Activated CD4-positive, alpha-beta T cell treated with anti-CD3 and anti-CD28 coated beads, Interleukin-2, amount 10 ng/mL, durations not matched to agents 7 days and 5 days (primary cell): ENCODE results near the gene ENPP7. TPM values are rescaled to one million over a fixed set of nuclear protein-coding genes. Genes with fewer than 3 reads are reported as not detected.
"Not testable (repeated sequence)": the region's sequence is repeated elsewhere in the genome, so short reads cannot be mapped to it uniquely, and the experiment has no call there.

Source experiments
- CTCF ChIA-PET: fragments of 350-600 bp; sonication (Branson Sonifier 250); formaldehyde crosslinking; loops from one replicate; lab custom pipeline; 2021; ENCODE audit warnings: antibody characterized with exemption; lab: Charles Lee
- POLR2A ChIA-PET: fragments of 350-600 bp; sonication (Branson Sonifier 250); formaldehyde crosslinking; loops from one replicate; lab custom pipeline; 2021; ENCODE audit warnings: antibody characterized with exemption; lab: Charles Lee
- DNase-seq: peaks from one replicate; pipeline ENCODE4 v3.0.0-alpha.2; 2020
- H3K27ac Mint-ChIP-seq: one replicate; pipeline ENCODE4 v1.8.0; 2021; ENCODE audit warnings: mild to moderate bottlenecking, moderate library complexity, mixed read lengths
- H3K27me3 Mint-ChIP-seq: one replicate; pipeline ENCODE4 v1.8.0; 2021; ENCODE audit warnings: mixed read lengths
- H3K36me3 Mint-ChIP-seq: one replicate; pipeline ENCODE4 v1.8.0; 2021; ENCODE audit warnings: low read depth, mixed read lengths
- H3K4me1 Mint-ChIP-seq: one replicate; pipeline ENCODE4 v1.8.0; 2021; ENCODE audit warnings: mixed read lengths
- H3K4me3 Mint-ChIP-seq: one replicate; pipeline ENCODE4 v1.8.0; 2021; ENCODE audit warnings: mild to moderate bottlenecking, moderate library complexity, mixed read lengths
- H3K9me3 Mint-ChIP-seq: one replicate; pipeline ENCODE4 v1.8.0; 2021; ENCODE audit warnings: mixed read lengths
- total RNA-seq, 2 experiments: library from RNA; stranded (reverse); gene quantifications; one replicate each; pipeline ENCODE4 v1.2.3, GENCODE V29; 2021

ENPP7 gene
- total RNA-seq, 2 experiments from 2014 or later = not detected

DNA sequence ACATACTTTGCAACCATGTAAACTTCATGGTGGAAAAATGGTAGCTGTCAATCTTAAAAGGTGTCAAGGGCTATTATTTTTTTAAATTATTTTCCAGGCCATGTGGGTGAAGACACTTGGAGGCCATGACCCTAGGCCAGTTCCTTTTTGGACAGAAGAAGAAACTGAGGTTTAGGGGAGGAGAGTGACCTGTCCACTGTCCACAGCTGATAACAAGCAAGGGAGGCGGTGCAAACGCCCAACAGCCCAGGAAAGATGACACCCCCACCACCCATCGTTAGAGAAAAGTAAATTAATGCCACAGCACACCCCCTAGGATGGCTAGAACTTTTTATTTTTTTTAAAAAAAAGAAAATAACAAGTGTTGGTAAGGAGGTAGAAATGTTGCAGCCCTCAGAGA lies 19.2 kb downstream of the ENPP7 start:
- Mint-ChIP-seq H3K4me3 (no peak overlapping the region), H3K4me1 (peaks cover 20% of the 10 kb centered on the region), H3K27ac (no peak overlapping the region), H3K9me3 (no peaks in the 10 kb centered on the region), H3K27me3 (peaks cover 44% of the 10 kb centered on the region), H3K36me3 (peaks cover 2% of the 10 kb centered on the region)
- no peak for DNase-seq
- ChIA-PET CTCF (no interaction called here), POLR2A (no interaction called here)

DNA sequence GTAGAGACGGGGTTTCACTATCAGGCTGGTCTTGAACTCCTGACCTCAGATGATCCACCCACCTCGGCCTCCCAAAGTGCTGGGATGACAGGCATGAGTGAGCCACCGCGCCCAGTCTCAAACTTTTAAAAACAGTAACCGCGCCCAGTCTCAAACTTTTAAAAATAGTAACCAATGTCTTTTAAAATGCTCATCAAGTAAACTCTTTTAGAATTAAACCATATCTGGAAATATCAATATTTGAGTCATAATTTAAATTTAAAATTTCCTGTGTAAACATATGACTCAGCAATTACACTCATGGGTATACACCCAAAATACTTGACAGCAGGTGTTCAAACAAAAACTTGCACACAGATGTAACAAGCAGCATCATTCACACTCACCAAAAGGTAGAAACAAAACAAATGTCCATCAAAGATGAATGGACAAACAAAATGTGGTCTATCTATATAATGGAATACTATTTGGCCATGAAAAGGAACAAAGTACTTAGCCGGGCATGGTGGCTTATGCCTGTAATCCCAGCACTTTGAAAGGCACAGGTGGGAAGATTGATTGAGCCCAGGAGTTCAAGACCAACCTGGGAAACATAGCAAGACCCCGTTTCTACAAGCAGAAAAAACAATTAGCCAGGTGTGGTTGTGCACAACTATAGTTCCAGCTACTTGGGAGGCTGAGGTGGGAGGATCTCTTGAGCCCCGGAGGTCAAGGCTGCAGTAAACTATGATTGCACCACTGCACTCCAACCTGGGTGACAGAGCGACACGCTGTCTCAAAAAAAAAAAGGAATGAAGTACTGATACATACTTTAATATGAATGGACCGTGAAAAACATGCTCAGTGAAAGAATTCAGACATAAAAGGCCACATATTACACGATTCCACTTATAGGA lies 20.2 kb downstream of the ENPP7 start:
- H3K9me3 Mint-ChIP-seq = no peaks in the 10 kb centered on the region
- CTCF ChIA-PET = interaction anchor here (1.2 kb wide), 1 partner anchor 9 kb away, joined by 3 read pairs; no protein-coding TSS in a partner anchor
- H3K27ac Mint-ChIP-seq = no peak overlapping the region
- no peak for DNase-seq
- no peak overlapping the region for H3K4me3 Mint-ChIP-seq
- H3K4me1 Mint-ChIP-seq = peaks cover 11% of the 10 kb centered on the region
- H3K36me3 Mint-ChIP-seq = peaks cover 2% of the 10 kb centered on the region
- POLR2A ChIA-PET = no interaction called here
- peaks cover 44% of the 10 kb centered on the region for H3K27me3 Mint-ChIP-seq

DNA sequence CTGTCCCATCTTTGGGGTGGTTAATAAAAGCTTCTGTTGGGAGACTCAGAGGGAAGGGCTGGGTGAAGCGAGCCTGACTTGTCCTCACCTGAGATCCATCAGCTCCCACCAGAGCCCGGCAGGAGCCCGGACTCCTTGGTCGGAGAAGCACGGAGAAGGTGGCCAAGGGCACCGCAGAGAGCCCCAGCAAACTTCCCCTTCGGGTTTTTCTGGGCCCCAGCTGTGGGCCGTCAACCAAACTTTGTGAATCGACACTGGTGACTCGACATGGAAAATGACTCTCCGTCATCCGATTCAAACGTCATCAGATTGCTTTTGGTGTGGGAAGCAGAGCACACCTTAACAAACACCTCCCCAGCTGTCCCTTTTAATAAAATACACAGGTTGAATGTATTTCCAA lies 21.4 kb downstream of the ENPP7 start:
- CTCF ChIA-PET = interaction anchor here (1.2 kb wide), 1 partner anchor 11 kb away, joined by 3 read pairs; no protein-coding TSS in a partner anchor
- peaks cover 4% of the 10 kb centered on the region for H3K4me1 Mint-ChIP-seq
- H3K27ac Mint-ChIP-seq = no peak overlapping the region

DNA sequence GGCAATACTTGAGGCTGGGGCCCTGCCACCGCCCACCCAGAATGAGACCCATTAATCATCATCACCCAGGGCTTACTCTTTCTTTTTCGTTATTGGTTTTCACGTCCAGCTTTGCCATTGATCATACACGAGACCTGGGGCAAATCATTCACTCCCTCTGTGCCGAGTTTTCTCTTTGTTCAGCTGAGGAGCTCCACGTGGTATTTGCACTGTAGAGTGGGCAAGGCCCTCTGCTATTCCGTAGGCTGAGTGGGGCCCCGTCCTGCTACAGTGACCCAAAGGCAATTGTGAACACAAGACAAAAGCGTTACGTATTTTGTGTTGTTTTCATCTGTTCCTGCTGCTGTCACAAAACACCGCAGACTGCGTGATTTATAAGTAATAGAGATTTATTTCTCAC lies 23.6 kb downstream of the ENPP7 start:
- Mint-ChIP-seq H3K27ac (no peak overlapping the region), H3K36me3 (no peaks in the 10 kb centered on the region), H3K4me3 (no peak overlapping the region), H3K27me3 (peaks cover 38% of the 10 kb centered on the region), H3K4me1 (no peaks in the 10 kb centered on the region), H3K9me3 (no peaks in the 10 kb centered on the region)
- ChIA-PET CTCF (no interaction called here), POLR2A (no interaction called here)
- no peak for DNase-seq

More for the DNA sequence above, 21.4 kb downstream of the ENPP7 start:
- Mint-ChIP-seq H3K27me3 (peaks cover 34% of the 10 kb centered on the region), H3K36me3 (peaks cover 2% of the 10 kb centered on the region), H3K9me3 (no peaks in the 10 kb centered on the region), H3K4me3 (no peak overlapping the region)
- POLR2A ChIA-PET = no interaction called here
- no peak for DNase-seq

DNA sequence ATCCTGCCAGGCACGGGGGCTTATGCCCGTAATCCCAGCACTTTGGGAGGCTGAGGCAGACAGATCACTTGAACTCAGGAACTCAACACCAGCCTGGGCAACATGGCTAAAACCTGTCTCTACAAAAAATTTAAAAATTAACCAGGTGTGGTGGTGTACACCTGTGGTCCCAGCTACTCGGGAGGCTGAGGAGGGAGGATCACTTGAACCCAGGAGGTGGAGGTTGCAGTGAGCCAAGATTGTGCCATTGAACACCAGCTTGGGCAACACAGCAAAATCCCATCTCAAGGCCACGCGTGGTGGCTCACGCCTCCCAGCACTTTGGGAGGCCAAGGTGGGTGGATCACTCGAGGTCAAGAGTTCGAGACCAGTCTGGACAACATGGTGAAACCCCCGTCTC lies 24.2 kb downstream of the ENPP7 start:
- H3K27me3 Mint-ChIP-seq = peaks cover 33% of the 10 kb centered on the region
- POLR2A ChIA-PET, H3K27ac Mint-ChIP-seq, CTCF ChIA-PET, H3K9me3 Mint-ChIP-seq, H3K36me3 Mint-ChIP-seq, H3K4me1 Mint-ChIP-seq, H3K4me3 Mint-ChIP-seq, DNase-seq: not testable (repeated sequence)

DNA sequence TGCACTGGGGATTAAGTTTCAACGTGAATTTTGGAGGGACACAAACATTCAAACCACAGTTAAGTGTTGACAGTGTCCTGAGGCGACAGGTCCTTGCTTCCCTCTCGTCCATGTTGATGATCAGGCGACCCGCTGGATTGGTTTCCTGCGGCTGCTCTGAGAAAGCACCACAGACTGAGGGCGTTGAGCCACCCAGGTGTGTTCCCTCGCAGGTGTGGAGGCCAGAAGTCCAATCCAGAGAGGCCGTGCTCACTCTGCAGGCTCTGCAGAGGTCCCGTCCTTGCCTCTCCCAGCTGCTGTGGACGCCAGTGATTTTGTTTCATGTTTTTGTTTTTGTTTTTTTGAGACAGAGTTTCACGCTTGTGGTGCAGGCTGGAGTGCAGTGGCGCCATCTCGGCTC lies 24.8 kb downstream of the ENPP7 start:
- Mint-ChIP-seq H3K36me3 (no peaks in the 10 kb centered on the region), H3K4me3 (no peak overlapping the region), H3K9me3 (no peaks in the 10 kb centered on the region), H3K27me3 (peaks cover 29% of the 10 kb centered on the region), H3K27ac (no peak overlapping the region), H3K4me1 (no peaks in the 10 kb centered on the region)
- CTCF ChIA-PET = no interaction called here
- no peak for DNase-seq
- POLR2A ChIA-PET = no interaction called here

DNA sequence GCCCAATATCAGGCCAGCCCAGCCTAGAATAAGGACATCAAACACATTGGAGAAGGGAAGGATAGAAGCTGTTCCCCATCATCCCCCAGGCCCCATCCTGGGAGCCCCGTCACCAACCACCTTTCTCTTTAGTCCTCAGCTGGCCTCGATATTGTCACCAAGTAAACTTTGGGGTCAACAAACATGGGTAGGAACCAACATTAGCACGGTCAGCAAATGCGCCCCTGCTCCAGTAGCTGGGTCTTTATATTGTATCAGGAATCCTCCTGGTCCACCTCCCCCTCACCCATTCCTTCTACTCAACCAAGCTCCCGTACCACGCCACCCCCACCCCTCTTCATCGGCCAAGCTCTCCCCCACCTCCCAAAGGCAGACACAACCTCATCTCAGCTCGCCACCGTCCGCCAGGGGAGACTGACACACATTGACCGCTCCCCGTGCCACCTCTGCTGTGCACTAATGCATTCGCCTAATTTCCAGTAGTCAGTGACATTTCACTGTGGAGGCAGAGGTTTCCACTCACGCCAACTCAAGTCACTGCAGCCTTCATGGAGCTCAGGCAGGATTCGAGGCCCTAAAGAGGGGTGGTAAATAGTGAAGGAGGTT lies 26.5 kb downstream of the ENPP7 start:
- ChIA-PET POLR2A (no interaction called here), CTCF (no interaction called here)
- Mint-ChIP-seq H3K4me3 (no peak overlapping the region), H3K36me3 (no peaks in the 10 kb centered on the region), H3K27me3 (peaks cover 15% of the 10 kb centered on the region), H3K9me3 (no peaks in the 10 kb centered on the region), H3K4me1 (no peaks in the 10 kb centered on the region), H3K27ac (no peak overlapping the region)
- no peak for DNase-seq

DNA sequence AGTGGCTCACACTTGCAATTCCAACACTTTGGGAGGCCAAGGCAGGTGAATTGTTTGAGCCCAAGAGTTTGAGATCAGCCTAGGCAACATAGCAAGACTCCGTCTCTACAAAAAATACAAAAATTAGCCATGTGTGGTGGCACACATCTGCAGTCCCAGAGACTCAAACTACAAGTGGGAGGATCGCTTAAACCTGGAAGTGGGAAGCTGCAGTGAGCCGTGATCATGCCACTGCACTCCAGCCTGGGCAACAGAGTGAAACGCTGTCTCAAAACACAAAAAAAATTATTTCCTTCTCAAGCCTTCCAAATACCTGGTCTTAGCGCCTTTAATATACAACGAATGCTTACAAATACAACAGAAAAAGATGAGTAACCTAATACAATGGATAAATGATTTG lies 27.5 kb downstream of the ENPP7 start:
- Mint-ChIP-seq H3K4me1 (no peaks in the 10 kb centered on the region), H3K4me3 (no peak overlapping the region), H3K9me3 (no peaks in the 10 kb centered on the region), H3K27me3 (peaks cover 15% of the 10 kb centered on the region), H3K36me3 (no peaks in the 10 kb centered on the region), H3K27ac (no peak overlapping the region)
- ChIA-PET POLR2A (no interaction called here), CTCF (interaction anchor here (0.8 to 1.9 kb wide), 2 partner anchors 8 to 16 kb away, joined by 3 to 4 read pairs; no protein-coding TSS in a partner anchor)
- DNase-seq = no peak

DNA sequence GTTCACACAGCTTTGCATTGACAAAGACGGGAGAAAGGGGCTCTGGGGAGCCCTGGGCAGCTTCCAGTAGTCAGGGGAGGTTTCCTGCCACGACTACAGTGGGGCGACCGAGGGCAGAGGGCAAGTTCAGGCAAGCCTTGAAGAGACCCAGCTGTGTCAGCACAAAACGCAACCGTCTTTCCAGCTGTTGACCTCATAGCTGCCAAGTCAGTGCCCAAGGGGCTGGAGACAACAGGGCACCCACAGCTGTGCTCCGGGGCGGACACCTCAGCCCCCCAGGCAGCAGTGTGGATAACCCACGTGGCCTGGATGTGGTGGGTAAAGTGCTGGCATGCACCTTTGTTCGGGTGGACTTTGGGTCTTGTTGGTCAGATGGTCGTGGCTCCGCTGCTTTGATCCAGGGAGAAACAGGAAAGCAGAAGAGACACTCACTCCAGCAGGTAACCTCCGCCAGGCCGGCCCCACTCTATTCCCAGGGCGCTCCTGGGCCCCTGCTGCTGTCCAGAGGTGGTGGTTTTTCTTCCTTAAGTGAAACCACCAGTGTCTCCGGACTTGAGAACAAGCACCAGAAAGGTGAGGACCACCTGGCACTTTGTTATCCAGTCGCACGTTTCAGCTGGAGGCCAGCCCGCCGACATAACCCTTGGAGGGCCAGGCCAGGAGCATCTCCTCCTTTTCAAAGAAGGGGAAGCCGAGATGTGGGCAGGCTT lies 29.6 kb downstream of the ENPP7 start:
- POLR2A ChIA-PET = no interaction called here
- Mint-ChIP-seq H3K27ac (no peak overlapping the region), H3K36me3 (no peaks in the 10 kb centered on the region)

DNA sequence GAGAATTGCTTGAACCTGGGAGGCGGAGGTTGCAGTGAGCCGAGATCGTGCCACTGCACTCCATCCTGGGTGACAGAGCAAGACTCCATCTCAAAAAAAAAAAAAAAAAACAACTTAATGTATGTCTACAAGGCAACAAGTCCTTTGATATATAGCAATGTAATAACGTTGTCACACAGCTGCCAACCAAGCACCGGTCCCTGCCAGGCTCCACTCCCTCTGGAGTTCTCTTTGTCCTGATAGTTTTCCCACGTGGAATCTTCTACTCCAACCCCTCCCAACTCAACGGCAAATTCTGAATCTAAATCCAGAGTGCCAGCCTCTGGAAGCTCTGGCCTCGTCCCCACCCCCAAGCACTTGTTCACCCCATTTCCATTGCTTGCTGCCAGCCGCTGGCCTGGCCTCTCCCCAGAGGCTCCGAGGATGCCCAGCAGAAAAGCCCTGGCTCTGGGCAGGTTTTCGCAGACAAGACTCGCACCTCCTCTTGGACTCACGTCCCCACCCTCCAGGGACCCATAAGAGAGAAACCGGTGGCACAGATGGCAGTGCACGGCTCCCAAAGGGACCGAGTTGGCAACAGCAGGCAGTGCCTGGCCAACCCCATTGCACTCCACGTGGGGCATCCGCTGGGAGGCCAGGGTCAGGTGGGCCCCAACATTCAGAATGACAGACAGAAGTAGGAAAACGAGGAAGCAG lies 31.3 kb downstream of the ENPP7 start:
- Mint-ChIP-seq H3K27me3 (peaks cover 15% of the 10 kb centered on the region), H3K36me3 (no peaks in the 10 kb centered on the region), H3K9me3 (no peaks in the 10 kb centered on the region), H3K4me3 (no peak overlapping the region), H3K4me1 (no peaks in the 10 kb centered on the region), H3K27ac (no peak overlapping the region)
- DNase-seq = no peak
- ChIA-PET POLR2A (no interaction called here), CTCF (interaction anchor here (1.2 kb wide), 1 partner anchor 16 kb away, joined by 3 read pairs; no protein-coding TSS in a partner anchor)

More for the DNA sequence above, 29.6 kb downstream of the ENPP7 start:
- Mint-ChIP-seq H3K4me3 (no peak overlapping the region), H3K27me3 (peaks cover 15% of the 10 kb centered on the region), H3K4me1 (no peaks in the 10 kb centered on the region), H3K9me3 (no peaks in the 10 kb centered on the region)
- no peak for DNase-seq
- CTCF ChIA-PET = interaction anchor here (0.6 to 1.9 kb wide), 2 partner anchors 14 to 1169 kb away, joined by 3 to 4 read pairs; no protein-coding TSS in a partner anchor

DNA sequence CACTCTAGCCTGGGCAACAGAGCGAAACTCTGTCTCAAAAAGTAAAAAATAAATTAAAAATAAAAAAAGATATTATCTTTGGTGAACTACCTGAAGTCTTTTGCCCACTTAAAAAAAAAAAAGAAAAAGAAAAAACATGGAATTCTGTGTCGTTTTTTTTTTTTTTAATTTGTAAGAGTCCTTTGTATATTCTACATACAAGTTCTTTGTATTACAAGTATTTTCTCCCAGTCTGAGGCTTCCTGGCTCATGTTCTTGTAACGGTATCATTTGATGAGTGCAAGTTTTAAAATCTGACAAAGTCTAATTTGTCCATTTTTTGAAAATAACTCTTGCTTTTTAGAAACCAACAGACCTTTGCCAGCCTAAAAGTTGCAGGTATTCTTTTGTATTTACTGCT lies 35.0 kb downstream of the ENPP7 start:
- no peak overlapping the region for H3K27ac Mint-ChIP-seq
- POLR2A ChIA-PET = no interaction called here

More for the DNA sequence above, 35.0 kb downstream of the ENPP7 start:
- no peaks in the 10 kb centered on the region for H3K4me1 Mint-ChIP-seq
- CTCF ChIA-PET = interaction anchor here (1.2 kb wide), 1 partner anchor 20 kb away, joined by 3 read pairs; no protein-coding TSS in a partner anchor
- H3K27me3 Mint-ChIP-seq = peaks cover 5% of the 10 kb centered on the region
- no peak for DNase-seq
- H3K36me3 Mint-ChIP-seq = no peaks in the 10 kb centered on the region
- no peak overlapping the region for H3K4me3 Mint-ChIP-seq
- H3K9me3 Mint-ChIP-seq = no peaks in the 10 kb centered on the region
